MM.1S (cell line): ENCODE data around the gene SETMAR.

Experiments used
- CTCF ChIP-seq: fragments of 300-600 bp; sonication (generic); IDR thresholded peaks from 2 replicates; pipeline ENCODE4 v1.5.1; 2016; ENCODE audit warnings: antibody characterized with exemption, low read length, mixed read lengths
- EZH2 ChIP-seq: fragments of 300-600 bp; sonication (generic); optimal IDR thresholded peaks from 2 replicates; pipeline ENCODE3; 2017; ENCODE audit warnings: low read depth, mild to moderate bottlenecking, antibody characterized with exemption, low read length, mixed read lengths
- EZH2phosphoT487 ChIP-seq: fragments of 300-600 bp; sonication (generic); IDR thresholded peaks from 2 replicates; pipeline ENCODE4 v1.6.1; 2018; ENCODE audit warnings: antibody characterized with exemption, low read length

- TF ChIP-seq CTCF (no peak), EZH2phosphoT487 (no peak), EZH2 (no peak)
Measured at GRCh38 chr3:4321732-4322131, 18.6 kb downstream of the SETMAR start.
